Inferior parietal cortex (tissue), 1 donor: Measurements from ENCODE around the gene RAP1GAP2.
A peak's percentile ranks its signal among the peaks of the same experiment; 100 is the strongest.
"Not testable (repeated sequence)": the region's sequence is repeated elsewhere in the genome, so short reads cannot be mapped to it uniquely, and the experiment has no call there.

Experiments
- DNase-seq: peaks from one replicate; pipeline ENCODE4 v3.0.0-alpha.2; 2016; ENCODE audit errors: extremely low spot score

The RAP1GAP2 gene

DNA sequence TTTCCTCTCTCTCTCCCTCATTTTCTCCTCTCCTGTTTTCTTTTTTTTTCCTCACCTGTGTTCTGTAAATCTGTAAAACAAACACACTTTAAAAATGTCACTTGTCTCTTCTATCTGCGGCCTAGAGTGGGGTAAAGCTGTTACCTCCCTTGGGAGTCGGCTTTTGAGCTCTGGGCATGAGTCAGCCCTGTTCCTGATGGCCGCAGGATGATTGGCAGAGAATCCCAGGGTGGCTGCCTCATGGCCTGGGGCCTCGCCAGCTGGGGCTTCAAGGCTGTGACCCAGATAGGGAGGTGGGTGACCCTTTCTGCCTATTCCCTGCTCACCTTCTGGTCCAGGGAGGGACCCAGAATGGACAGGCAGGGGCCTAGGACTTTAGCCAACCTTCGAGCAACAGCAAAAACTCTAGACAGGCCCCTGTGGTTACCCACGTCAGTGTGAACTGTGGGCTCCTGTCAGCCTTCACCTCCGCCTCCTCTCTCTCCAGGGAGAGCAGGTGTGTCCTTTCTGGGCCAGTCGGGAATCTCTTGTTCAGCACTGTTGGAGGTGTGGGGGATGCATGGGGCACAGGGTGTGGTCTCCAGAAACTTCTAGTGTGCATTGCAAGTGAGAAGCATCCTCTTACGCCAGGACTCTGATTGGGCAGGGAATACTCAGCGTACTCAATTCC, 87.4 kb downstream of the RAP1GAP2 start:
- no peak for DNase-seq

DNA sequence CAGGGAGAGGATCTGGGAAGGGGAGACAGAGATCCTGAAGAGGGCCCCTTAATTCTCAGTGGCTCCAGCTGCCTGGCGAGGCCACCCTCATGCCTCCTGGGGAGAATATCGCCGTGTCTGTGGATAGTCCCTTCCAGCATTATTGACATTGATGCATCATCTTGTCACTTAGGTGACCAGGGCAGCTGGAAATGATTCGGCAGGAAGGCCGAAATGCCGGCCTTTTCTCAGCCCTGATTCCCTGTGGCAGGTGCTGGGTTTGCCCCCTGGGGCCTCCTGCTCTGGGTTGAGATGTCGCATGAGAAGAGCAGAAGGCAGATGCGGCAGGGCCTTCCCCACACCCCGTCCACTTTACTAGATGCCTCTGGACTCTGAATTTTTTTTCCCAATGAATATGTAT, 89.5 kb downstream of the RAP1GAP2 start:
- DNase-seq = no peak

DNA sequence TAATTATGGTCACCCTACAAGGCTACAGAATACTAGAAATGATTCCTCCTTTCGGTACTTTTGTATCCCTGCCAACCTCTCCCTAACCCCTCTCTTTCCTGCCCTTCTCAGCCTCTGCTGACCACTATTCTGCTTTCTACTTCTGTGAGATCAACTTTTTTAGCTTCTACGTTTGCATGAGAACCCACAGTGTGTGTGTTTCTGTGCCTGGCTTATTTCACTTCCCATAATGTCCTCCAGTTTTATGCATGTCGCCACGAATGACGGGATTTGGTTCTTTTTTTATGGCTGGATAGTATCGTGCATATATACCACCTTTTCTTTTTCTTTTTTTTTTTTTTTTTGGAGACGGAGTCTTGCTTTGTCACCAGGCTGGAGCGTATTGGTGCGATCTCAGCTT, 92.1 kb downstream of the RAP1GAP2 start:
- DNase-seq = no peak

DNA sequence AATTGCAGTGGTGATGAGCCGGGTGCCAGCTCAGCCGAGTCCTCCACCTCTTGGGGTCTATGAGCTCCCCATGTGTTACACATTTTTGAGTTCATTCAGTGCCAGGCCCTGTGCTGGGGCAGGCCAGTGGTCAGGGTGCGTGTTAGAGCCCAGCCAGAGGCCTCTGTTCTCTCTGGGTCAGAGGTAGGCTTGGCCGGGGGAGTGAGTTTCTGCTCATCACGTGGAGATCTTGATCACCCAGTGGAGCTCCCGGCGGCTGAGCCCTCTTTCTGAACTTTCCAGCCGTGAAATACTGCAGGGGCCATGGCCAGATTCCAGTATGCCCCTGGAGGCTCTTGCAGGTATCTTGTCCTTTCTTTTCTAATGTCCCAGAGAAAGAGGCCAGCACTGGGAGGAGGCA, 93.0 kb downstream of the RAP1GAP2 start:
- no peak for DNase-seq

DNA sequence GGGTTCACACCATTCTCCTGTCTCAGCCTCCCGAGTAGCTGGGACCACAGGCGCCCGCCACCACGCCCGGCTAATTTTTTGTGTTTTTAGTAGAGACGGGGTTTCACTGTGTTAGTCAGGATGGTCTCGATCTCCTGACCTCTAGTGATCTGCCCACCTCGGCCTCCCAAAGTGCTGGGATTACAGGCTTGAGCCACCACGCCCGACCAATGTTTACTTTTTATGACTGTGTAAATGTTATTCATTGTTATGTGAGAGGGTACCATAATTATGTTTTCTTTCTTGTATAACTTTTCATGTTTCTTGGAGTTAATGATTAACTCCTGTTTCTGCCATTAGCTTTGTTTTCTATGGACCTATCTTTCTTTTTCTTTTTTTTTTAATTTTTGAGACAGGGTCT, 94.5 kb downstream of the RAP1GAP2 start:
- DNase-seq = not testable (repeated sequence)

DNA sequence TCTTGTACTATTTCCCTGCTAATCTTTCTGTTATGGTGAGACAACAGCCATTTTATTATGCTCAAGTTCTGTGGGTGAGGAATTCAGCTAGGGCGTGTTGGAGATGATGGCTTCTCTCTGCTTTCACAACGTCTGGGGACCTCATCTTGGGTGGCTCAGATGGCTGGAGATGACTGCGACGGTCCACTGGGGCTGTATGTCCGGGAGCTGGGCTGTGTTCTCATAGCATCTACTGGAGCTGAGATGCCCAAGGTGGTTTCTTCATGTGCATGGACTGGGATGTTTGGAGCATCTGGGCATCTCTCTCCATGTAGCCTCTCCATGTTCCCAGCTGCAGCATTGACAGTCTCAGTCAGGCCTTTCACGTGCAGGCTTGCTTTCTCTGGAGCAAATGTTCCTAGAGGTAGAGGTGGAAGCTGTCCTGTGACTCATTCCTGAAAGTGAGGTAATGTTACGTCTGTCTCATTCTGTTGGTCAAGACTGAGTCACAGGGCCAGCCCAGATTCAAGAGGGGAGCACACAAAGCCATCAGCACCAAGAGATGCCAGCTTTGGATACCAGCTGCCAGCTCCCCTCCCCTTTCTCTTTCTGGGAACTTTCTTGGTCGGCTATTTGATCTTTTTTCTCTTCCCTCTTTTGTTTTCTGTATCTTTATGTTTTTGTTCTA, 96.2 kb downstream of the RAP1GAP2 start:
- DNase-seq = no peak

DNA sequence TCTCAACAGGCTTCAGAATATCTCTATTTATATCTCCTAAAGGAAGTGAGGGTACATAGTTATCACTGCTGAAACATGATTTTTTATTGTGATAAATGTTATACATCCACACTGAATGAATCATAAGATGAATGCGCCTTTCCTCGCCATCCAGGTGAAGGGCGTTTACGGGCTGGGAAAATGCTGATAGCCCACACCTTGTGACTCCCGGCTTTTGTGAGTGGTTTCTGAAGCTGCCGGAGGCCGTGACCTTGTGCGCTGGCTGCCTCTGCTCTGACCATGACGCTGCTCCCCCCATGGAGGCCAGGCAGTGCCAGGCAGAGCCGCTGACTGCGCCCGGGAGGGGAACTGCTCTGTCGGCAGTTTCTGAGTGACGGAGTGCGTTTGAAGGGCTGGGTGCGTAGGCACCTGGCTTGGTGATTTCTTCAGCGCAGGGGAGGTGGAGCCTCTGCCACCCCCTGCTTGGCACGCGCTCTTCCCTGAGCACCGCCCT, 97.2 kb downstream of the RAP1GAP2 start:
- no peak for DNase-seq

DNA sequence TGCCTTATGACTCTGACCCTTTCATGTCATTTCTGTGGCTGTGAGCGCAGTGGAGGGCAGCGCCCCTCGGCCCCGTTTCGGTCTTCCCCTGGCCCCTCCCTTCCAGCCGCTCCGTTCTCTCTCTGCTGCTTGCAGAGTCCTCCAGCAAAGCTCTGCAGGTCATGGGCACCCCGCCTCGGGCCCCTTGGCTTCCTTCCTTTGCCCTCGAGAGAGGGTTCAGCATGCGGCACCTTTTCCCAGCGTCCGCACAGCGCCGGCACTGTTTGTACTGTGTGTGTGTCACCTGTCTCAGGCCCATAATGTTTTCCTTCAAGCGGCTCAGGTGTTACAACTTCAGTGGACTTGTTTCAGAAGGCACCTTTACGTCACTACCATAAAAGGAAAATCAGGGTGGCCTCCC, 98.5 kb downstream of the RAP1GAP2 start:
- DNase-seq = no peak

DNA sequence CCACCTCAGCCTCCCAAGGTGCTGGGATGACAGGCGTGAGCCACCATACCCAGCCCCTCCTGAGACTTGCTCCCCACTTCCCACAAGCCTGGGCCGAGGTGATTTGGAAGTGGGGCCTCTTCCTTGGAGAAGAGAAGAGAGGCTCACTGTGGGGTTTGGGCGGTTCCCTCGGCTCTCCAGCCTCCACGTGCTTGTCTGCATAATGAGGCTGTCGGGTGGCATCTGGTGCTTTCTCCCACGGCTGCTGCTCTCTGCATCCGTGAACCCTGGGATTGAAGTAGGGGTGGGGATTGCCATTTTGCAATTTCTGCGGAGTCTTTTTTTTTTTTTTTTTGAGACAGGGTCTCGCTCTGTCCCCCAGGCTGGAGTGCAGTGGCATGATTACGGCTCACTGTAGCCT, 101.4 kb downstream of the RAP1GAP2 start:
- DNase-seq = no peak

DNA sequence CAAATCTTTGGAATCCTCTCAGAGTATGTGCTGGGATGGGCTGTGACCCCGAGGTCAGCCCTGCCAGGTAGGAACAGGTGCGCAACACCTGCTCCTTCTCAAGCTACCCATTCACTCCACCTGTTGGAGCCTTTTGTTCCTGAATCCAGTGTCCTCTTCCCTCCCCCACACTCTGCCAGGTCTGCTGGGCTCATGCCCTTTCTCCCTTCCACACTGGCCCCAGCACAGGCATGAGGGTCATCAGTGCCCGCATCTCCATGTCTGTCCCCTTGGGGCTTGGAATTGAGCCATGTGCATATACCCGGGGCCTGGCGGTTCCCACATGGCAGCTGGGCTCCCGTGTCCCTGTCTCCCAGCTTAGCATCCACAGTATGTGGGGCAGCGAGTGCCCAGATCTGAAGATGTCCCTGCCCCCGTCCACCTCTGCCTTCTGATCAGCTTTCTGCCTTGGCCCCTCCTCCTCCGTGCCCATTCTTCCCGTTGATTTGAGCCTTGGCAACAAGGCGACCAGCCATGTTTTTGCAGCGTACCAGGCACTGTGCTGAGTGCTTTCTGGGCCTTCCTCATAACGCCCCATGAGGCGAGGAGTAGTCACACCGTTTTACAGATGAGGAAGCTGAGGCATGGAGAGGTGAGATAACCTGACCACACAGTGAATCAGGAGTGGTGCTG, 102.2 kb downstream of the RAP1GAP2 start:
- no peak for DNase-seq

DNA sequence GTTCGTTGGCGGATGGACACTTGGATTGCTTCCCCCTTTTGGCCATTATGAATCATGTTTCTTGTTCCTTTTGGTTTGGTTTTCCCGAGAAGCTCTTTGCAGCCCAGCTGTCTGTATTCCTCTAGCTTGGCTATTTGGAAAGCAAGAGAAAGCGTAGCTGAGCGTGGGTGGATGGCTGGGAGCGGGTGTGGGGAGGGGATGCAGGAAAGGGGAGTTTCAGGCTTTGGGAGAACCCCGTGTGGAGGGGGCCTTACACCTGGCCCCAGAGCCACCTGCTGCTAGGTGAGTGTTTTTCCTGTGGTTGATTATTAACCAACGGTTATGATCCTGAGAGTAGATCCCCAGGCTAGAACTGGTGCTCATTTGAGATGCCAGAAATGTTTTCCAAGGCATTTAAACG, 103.7 kb downstream of the RAP1GAP2 start:
- DNase-seq = no peak

DNA sequence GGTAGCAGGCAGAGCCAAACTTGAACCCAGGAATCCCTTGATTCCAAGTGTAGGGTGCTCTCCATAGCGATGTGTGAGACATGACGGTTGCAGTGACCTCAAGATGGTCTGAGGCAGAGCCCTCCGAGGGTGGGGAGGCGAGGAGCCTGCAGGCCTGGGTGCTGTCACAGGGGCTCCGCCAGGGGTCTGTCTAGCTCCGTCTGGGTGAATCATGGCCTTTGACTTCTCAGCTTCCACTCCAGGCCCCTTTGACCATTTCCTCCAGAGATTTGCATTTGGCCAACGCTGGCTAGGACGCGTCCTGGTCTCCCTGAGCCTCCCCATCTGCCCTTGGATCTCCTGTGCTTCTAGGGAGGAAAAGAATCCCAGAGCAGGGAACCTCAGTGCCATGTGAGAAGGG, 104.6 kb downstream of the RAP1GAP2 start:
- no peak for DNase-seq

DNA sequence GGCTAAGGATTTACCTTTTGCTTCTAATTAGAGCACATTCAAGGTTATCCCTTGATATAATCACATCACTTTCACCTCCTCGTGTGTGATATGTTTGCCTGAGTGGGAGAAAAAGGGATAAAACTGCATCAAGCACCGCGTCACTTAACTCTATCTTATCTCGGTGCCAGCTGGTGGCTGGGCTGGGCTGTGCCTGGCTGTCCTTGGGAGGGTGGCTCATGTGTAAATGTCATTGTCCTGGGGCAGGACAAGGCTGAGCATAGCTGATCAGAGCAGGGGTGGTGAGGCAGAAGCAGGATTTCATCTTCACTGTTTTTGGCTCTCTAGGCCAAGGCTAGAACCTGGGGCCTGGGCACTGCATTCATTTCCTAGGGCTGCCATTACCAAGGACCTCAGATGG, 105.3 kb downstream of the RAP1GAP2 start:
- no peak for DNase-seq

DNA sequence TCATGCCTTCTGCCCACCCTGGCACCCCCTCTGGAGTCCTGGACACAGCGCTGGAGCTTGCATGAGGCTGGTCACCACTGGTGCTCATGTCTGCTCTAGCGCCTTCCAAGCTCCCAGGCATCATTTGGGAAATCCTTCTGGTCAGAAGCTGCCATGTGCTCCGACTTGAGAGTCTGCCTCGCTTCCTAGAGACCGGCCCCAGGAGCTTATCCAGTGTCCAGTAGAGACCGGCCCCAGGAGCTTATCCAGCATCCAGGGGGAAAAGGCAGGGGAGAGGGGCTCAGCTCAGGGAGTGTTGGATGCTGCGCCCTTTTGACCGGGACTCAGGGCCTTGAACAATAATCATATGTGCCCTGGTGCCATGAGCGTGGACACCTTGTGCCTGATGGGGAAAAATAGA, 106.3 kb downstream of the RAP1GAP2 start:
- DNase-seq = no peak

DNA sequence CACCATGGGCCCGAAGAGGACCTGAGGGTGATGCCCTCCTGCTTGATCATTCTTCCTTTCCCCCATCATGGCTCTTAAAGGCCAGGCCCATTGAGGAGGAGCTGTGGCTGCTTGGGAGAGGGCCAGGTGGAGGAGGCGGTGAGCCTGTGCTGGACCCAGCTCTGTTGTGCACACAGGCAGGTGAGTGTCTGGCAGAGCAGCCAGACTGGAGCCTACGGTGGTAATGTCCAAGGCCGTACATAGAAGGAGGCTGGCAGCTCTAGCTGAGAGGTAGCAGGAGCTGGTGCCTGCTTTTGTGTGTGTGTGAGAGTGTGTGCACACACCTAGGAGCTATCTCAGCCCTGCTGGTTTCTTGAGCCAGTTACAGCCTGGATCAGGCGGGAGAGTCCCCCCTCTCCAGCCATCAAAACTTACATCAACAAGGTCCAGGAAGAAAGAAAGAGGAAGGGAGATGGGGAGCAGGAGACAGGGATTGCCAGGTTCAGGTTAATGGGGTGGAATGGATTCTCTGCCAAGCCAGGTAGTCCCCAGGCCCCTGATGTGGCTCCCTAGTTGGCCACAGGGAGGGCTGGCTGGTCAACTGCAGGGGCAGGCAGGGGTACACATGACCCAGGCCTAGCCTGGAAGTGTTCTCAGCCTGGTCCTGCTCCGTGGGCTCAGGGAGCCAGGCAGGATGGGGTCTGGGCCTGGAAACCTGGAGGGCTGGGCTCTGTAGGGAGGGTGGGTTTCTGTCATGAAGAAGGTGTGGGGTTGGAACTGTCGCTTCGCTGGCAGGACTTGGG, 107.1 kb downstream of the RAP1GAP2 start:
- DNase-seq = no peak

DNA sequence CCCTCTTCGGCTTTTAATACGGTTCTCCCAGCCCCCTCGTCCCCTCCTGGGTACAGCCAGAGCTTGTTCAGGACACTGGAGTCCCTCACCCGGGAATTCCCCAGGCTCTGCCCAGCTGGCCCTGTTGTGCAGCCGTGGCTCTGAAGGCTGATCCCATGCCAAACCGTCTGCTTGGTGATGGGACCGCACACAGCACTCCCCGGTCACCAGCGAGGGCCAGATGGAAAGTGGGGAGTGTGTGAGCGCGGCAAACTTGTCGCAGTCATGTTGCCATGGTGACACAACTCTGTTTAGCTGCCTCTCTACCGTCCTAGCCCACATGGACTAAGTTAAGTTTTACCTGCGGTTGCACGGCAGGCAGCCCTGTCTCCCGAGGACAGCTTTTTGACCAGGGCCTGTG, 107.9 kb downstream of the RAP1GAP2 start:
- DNase-seq = peak; percentile 52

DNA sequence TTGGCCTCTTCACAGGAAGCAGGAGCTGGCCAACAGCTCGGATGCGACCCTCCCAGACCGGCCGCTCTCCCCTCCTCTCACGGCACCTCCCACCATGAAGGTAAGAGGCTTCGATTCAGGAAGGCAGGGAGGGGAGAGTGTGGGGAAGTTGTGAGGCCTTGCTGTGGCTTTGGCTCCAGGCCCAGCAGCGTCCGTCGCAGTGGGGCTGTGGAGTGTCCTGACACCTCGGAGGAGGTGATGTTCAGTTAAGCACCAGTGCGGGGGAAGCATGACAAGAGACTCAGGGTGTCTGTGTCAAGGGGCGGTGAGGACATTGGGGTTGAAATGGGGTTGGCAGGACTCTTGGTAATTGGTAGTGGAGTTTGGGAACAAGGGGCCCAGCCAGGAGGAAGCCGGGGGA, 109.0 kb downstream of the RAP1GAP2 start:
- DNase-seq = no peak

DNA sequence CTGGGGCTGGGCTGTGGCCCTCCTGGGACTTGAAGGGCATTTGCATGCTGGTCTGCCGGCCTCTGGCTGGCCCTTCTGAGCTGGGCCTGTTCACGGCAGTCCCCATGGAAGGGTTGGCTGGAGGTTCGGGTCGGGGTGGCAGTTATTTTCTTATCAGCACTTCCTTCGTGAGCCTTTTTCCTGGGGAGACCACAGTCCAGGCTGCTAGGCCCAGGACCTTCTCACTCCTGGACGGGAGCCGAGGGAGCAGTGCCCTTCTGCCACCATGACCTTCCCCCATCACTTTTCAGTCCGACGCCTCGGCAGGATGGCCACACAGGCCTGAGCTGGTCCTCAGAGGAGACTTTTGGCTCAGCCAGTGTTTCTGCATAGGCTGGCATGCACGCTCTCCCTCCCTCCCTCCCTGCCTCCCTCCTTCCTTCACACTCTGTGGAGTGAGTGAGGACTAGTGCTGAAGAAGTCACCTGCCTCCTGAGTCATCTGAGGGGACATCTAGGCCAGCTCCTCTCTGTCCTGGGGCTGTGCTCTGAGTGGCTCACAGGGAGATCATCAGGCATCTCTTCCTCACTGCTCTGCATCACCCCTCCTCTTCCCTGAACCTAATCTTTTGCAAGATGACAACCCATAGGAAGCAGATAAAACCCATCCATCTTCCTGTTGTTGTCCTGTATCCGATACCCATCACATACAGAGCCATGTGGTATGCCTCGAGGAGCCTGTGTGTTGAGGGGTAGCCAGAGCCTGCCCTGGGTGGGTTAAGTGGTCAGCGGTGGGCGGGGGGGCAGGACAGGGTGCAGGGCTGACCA, 109.7 kb downstream of the RAP1GAP2 start:
- no peak for DNase-seq

DNA sequence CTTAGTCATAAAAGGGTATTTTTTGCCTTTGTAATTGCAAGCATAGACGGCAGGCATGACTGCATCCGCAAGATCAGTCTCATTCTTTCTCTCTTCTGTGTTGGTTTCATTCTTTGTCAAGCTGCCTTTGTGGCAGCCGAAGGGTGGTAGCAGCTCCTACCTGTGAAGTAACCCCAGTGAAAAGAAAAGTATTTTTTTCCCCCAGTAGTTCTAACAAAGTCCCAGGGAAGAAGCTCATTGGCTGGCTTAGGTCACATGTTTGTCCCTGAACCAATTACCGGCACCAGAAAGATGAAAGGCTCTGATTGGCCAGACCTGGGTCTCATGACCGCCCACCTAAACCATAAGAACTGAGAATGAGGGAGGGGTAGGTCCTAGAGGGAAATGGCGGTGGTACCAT, 110.7 kb downstream of the RAP1GAP2 start:
- no peak for DNase-seq

DNA sequence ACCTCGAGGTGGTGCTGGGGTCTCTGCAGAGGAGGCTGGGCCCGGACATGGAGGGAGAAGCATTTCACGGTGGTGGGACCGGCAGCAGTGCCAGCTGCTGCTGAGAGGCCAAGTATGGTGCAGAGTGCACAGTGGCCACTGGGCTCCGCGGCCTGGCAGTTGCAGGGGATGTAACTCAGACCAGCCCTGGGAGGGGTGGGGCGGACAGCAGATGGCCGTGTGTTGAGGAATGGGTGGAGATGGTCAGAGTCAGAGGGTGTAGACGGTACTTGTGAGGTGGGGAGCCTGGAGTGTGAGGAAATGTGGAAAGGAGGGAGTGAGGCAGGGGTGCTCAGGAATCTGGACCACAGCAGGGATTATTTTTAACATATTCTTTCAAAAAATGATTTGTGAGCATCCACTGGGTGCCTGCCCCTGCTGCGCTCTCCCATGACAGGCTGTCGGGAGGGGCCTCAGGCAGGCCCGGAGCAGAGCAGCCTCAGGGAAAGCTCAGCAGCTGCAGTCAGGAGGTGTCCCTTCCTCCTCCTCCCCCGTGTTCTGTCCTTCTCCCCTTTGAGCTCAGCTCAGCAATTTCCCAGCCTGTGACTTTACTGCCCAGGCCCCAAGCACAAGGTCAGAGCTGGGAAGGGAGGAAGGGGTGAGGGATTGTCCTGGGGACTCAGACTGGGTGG, 113.1 kb downstream of the RAP1GAP2 start:
- DNase-seq = no peak

DNA sequence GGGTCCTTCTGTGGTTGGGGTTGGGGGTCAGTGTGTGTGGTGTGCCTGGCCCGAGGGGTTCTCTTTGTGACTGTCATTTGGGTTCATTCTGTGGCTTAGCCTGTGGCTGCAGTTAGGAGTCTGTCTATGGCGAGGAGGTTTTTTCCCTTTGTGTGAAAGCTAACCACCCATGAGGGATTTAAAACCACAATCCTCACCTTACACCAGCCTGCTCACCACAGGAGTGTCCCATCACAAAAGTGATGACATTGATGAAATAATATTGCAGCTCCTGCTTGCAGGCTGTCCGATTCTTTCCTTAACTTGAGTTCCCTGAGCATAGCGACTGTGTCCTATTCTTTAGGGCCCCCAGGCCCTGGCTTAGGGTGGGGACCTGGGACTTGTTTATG, 113.6 kb downstream of the RAP1GAP2 start:
- no peak for DNase-seq
